SU-DHL-6 (cell line): Measurements from ENCODE around the gene BCAS4.

Experiments used
- EZH2phosphoT487 ChIP-seq: fragments of 200-600 bp; sonication (generic), shearing (Covaris generic); conservative IDR thresholded peaks from 2 replicates; pipeline ENCODE4 v1.6.1; 2018; ENCODE audit warnings: mild to moderate bottlenecking, antibody characterized with exemption, low read length, moderate library complexity, mixed read lengths
- TF ChIP-seq, protein P1 (sequence below): fragments of 200-600 bp; sonication (generic); IDR thresholded peaks from one replicate; pipeline ENCODE4 v1.5.1; 2017; ENCODE audit warnings: antibody characterized with exemption, mild to moderate bottlenecking, low read length, moderate library complexity; ENCODE audit not compliant: insufficient read depth, poor library complexity, severe bottlenecking

GRCh38 chr20:50920997-50921396 is 126.1 kb downstream of the BCAS4 start:
- TF ChIP-seq, protein P1, sequence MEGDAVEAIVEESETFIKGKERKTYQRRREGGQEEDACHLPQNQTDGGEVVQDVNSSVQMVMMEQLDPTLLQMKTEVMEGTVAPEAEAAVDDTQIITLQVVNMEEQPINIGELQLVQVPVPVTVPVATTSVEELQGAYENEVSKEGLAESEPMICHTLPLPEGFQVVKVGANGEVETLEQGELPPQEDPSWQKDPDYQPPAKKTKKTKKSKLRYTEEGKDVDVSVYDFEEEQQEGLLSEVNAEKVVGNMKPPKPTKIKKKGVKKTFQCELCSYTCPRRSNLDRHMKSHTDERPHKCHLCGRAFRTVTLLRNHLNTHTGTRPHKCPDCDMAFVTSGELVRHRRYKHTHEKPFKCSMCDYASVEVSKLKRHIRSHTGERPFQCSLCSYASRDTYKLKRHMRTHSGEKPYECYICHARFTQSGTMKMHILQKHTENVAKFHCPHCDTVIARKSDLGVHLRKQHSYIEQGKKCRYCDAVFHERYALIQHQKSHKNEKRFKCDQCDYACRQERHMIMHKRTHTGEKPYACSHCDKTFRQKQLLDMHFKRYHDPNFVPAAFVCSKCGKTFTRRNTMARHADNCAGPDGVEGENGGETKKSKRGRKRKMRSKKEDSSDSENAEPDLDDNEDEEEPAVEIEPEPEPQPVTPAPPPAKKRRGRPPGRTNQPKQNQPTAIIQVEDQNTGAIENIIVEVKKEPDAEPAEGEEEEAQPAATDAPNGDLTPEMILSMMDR: no peak
- no peak for TF ChIP-seq EZH2phosphoT487
